NCI-H128 (cell line): ENCODE results near the gene WDR13.
"Not testable (repeated sequence)": the region's sequence is repeated elsewhere in the genome, so short reads cannot be mapped to it uniquely, and the experiment has no call there.

Source experiments
- DNase-seq: peaks from one replicate; lab custom pipeline; 2025; ENCODE audit not compliant: unreplicated experiment; lab: John Stamatoyannopoulos, UW

WDR13 gene

DNA sequence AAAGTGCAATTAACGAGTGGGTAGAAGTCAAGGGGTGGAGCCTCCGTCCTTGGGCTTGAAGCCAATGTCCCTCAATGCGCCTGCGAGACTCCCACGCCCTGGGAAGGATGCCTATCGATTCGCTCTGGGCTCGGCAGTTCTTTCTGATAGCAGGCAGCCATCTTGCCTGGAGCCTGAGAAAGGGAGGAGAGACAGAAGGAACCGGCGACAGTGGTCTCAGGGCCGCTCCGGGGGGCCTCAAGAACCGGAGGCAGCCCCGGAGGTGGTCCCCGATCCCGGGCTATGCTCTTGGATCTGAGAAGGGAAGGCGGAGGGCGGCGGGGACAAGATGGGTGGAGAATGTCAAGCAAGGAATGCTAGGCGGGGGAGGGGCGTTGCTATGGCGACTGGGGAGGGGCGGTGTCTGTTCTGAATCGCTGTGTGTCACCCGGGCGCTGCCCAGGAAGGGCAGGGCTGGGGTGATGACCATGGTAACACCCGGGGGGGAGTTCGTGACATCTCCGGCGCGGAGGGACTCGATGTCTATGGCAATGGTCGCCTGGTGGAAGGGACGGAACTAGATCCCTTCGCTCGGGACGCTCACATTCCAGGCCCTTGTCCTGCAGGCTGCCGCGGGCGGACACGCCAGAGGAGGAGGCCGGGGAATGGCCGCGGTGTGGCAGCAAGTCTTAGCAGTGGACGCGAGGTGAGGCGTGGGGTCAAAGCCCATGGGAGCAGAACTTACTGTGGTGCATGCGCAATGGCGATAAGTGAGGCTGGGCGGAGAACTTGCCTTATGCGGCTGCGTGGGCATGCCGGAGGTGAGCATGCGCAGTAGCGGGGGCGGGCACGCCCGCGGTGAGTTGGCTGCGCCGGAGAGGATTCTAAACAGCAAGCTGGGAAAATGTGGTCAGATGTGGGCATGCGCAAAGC lies at the start of gene WDR13:
Gene WDR13 (plus strand): TSS at position 140 of the 912 bp plus-strand sequence. CDS start 505 bp downstream, at position 645.
- peak; percentile 83 for DNase-seq

- no peak for DNase-seq
Measured at GRCh38 chrX:48548871-48549270, 48.4 kb upstream of the WDR13 start.

GRCh38 chrX:48555731-48556325 lies 41.5 kb upstream of the WDR13 start:
- not testable (repeated sequence) for DNase-seq

GRCh38 chrX:48558271-48558670 lies 39.0 kb upstream of the WDR13 start:
- no peak for DNase-seq

DNA sequence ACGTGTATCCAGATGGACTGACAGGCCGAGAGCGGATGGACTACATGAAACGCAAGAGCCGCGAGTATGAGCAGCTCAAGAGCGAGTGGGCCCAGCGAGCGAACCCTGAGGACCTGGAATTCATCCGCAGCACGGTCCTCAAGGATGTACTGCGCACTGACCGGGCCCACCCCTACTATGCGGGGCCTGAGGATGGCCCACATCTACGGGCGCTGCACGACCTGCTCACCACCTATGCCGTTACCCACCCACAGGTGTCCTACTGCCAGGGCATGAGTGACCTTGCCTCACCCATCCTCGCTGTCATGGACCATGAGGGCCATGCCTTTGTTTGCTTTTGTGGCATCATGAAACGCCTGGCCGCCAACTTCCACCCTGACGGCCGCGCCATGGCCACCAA lies 37.7 kb upstream of the WDR13 start:
- no peak for DNase-seq

GRCh38 chrX:48560056-48560455 lies 37.2 kb upstream of the WDR13 start:
- DNase-seq, result no peak

GRCh38 chrX:48560681-48561080 lies 36.6 kb upstream of the WDR13 start:
- DNase-seq, result no peak

- no peak for DNase-seq
Measured at GRCh38 chrX:48569958-48570357, 27.3 kb upstream of the WDR13 start.

GRCh38 chrX:48573690-48574269 lies 23.5 kb upstream of the WDR13 start:
- no peak for DNase-seq

DNA sequence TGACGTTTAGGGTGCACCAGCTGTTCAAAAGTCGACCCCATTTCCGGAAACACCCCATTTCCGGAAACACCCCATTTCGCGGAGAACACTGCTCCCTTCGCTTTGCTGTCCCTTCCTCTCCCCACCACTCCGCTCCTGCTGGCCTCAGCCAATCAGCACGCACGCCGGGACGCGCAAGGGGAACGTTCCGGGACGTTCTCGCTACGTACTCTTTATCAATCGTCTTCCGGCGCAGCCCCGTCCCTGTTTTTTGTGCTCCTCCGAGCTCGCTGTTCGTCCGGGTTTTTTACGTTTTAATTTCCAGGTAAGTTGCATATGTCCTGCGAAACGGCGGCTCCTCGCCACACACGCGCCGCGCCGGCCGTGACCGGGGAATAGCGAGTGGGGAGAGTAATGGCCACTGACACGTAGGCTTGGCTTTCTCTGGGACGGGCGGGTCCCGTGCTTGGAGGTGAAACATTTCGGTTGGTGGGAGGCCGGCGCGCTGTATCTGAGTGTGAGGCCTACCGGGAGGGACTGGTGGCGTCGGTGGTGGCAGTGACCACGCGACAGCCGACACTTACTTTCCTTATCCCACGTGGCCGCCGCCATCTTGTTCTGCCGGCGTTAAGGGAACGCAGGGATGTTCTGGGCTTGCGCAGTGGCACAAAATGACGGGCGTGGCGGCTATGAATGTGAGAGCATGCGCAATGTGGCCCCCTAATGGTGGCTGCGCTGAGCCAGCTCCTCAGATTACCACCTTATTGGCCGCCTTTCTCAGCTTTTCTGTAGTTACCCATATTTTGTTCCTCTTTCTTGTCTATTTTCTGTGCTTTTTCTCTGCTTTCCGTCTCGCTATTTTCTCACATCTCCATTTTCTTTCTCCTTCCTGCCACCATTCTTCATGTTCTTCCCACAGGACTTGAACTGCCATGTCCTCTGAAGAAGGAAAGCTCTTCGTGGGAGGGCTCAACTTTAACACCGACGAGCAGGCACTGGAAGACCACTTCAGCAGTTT lies 22.7 kb upstream of the WDR13 start, which contains the start of gene RBM3:
Gene RBM3 (plus strand): TSS at position 215 of the 997 bp plus-strand sequence. CDS start 697 bp downstream, at position 912.
- peak; percentile 87 for DNase-seq

- DNase-seq, result no peak
Measured at GRCh38 chrX:48575642-48576041, 21.6 kb upstream of the WDR13 start.

- no peak for DNase-seq
Measured at GRCh38 chrX:48576108-48576507, 21.2 kb upstream of the WDR13 start.

GRCh38 chrX:48578661-48579128 lies 18.6 kb upstream of the WDR13 start:
- no peak for DNase-seq

- DNase-seq, result no peak
Measured at GRCh38 chrX:48579259-48579658, 18.0 kb upstream of the WDR13 start.

DNA sequence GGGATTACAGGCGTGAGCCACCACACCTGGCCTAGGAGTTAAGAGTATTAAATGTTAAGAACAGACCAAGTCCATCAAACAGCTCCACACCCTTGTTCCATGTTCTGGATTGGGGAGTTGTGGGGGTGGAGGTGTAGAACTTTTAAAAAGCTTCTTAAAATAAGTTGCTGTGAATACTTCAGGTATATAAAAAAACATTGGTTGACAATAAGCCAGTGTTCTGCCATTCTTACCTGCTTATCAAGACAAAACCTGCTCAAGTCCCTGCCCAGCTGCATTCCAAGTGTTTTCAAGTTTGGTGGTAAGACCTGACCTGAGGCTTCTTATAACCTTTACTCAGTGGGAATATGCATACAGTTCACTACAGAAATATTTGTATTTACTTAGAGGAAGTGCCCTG lies 16.6 kb upstream of the WDR13 start:
- DNase-seq, result no peak

DNA sequence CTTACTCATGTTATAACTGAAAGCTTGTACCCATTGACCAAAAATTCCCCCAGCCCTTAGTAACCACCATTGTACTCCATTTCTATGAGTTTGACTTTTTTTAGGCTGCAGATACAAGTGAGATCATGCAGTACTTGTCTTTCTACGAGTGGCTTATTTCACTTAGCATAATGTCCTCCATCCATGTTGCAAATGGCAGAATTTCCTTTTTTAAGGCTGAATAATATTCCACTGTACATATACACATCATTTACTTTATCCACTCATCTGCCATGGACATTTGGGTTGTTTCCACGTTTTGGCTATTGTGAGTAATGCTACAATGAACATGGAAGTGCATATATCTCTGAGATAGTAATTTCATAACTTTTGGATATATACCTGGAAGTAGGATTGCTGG lies 12.6 kb upstream of the WDR13 start:
- DNase-seq, result no peak

- DNase-seq, result peak; percentile 28
Measured at GRCh38 chrX:48589482-48590162, 7.7 kb upstream of the WDR13 start.

DNA sequence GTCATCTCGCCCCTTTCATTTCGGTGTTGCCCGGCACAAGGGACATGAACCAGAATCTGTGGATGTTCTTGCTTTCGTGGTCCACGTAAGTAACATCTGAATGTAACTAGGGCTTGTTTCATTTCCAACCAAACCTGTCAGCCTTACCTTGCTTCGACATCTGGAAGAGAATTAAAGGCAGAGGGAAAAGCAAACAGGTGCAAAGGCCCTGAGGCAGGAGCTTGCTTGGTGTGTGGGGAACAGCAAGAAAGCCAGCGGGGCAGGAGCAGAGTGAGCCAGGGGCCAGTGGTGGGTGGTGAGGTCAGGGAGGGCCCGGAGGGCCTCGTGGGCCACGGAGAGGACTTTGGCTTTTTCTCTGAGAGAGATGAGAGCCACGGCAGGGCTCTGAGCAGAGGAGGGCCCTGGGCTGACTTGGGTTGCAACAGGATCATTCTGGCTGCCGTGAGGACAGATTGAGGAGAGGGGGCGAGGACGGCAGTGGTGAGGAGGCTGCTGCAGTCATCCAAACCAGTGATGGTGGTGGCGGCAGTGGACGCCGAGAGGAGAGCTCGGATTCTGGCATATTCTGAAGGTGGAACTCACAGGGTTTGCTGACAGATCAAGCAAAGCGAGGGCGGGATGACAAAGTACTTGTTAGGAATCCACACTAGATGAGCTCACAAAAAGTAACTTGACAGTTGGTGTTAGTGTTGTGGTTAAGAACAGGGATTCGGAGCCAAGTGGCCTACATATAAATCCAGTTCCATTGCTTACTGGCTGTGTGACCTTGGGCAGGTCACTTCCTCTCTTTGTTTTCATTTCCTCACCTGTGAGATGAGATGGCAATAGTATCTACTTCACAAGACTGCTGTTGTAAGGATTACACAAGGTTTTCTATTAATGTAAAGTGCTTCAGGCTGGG lies 6.8 kb upstream of the WDR13 start:
- DNase-seq, result no peak

GRCh38 chrX:48591255-48591791 lies 6.0 kb upstream of the WDR13 start:
- no peak for DNase-seq
